ENCODE measurements around the gene RRP15. TPM values are rescaled to one million over a fixed set of nuclear protein-coding genes. Genes with fewer than 3 reads are reported as not detected.

Gene RRP15
- polyA plus RNA-seq, 1 donor: 18.7 TPM

Other genes starting within 250 kb of the RRP15 start
- gene TGFB2, start 60.0 kb downstream of the RRP15 start, polyA plus RNA-seq (ENCODE audit: insufficient read length): 54.3 TPM

Measured in hindlimb muscle (tissue), 1 donor.